SH-SY5Y (cell line): ENCODE results near the gene SLC7A6OS.

Experiments
- GATA2 ChIP-seq: IDR thresholded peaks from 2 replicates; pipeline ENCODE4 v1.6.1; 2011; ENCODE audit warnings: mild to moderate bottlenecking, low read depth, low read length
- GATA3 ChIP-seq: IDR thresholded peaks from 2 replicates; pipeline ENCODE4 v1.6.1; 2011; ENCODE audit warnings: low read depth, mild to moderate bottlenecking, low read length, moderate library complexity

SLC7A6OS gene

GRCh38 chr16:68328860-68329390 lies 18.2 kb upstream of the SLC7A6OS start:
- TF ChIP-seq GATA3, result no peak
- no peak for TF ChIP-seq GATA2

- TF ChIP-seq GATA3 (no peak), GATA2 (no peak)
These were observed 17.6 kb upstream of the SLC7A6OS start for GRCh38 chr16:68328151-68328859.

GRCh38 chr16:68324780-68325357 lies 14.1 kb upstream of the SLC7A6OS start:
- no peak for TF ChIP-seq GATA2
- TF ChIP-seq GATA3, result no peak

GRCh38 chr16:68324336-68324735 lies 13.6 kb upstream of the SLC7A6OS start:
- TF ChIP-seq GATA2 (no peak), GATA3 (no peak)

GRCh38 chr16:68319185-68319908 lies 8.6 kb upstream of the SLC7A6OS start:
- TF ChIP-seq GATA2 (no peak), GATA3 (no peak)

GRCh38 chr16:68313116-68313515 lies 2.4 kb upstream of the SLC7A6OS start:
- TF ChIP-seq GATA3 (no peak), GATA2 (no peak)

- TF ChIP-seq GATA3 (no peak), GATA2 (no peak)
These were observed 341 bp downstream of the SLC7A6OS start for GRCh38 chr16:68310437-68310773.

- no peak for TF ChIP-seq GATA3
- TF ChIP-seq GATA2, result no peak
These were observed 947 bp downstream of the SLC7A6OS start for GRCh38 chr16:68309799-68310198.

- TF ChIP-seq GATA2 (no peak), GATA3 (no peak)
These were observed 4.1 kb downstream of the SLC7A6OS start for GRCh38 chr16:68306633-68307032.

GRCh38 chr16:68300734-68301459 lies 9.8 kb downstream of the SLC7A6OS start:
- TF ChIP-seq GATA2 (no peak), GATA3 (no peak)

GRCh38 chr16:68299571-68300453 lies 10.9 kb downstream of the SLC7A6OS start:
- TF ChIP-seq GATA2 (no peak), GATA3 (no peak)

GRCh38 chr16:68298907-68299561 lies 11.7 kb downstream of the SLC7A6OS start:
- TF ChIP-seq GATA2, result no peak
- no peak for TF ChIP-seq GATA3

- TF ChIP-seq GATA2 (no peak), GATA3 (no peak)
These were observed 12.4 kb downstream of the SLC7A6OS start for GRCh38 chr16:68298312-68298711.

- TF ChIP-seq GATA3, result no peak
- TF ChIP-seq GATA2, result no peak
These were observed 12.8 kb downstream of the SLC7A6OS start for GRCh38 chr16:68297908-68298307.

GRCh38 chr16:68296693-68297092 lies 14.1 kb downstream of the SLC7A6OS start:
- TF ChIP-seq GATA2 (no peak), GATA3 (no peak)
